Stimulated activated CD8-positive, alpha-beta memory T cell treated with anti-CD3 and anti-CD28 coated beads, Interleukin-12 subunit alpha, Interleukin-12 subunit beta, amount 100 ng/mL, for 24 hours (primary cell): ENCODE measurements around the gene LTBP1.
"Not testable (repeated sequence)": the region's sequence is repeated elsewhere in the genome, so short reads cannot be mapped to it uniquely, and the experiment has no call there.

Source experiments
- DNase-seq: peaks from one replicate; pipeline ENCODE4 v3.0.0-alpha.2; 2020; ENCODE audit errors: extremely low read depth

Gene LTBP1

GRCh38 chr2:33430856-33431255, 484.1 kb downstream of the LTBP1 start:
- DNase-seq, result no peak

- no peak for DNase-seq
Measured at GRCh38 chr2:33432871-33433270, 486.1 kb downstream of the LTBP1 start.

- DNase-seq, result no peak
Measured at GRCh38 chr2:33433279-33434235, 486.8 kb downstream of the LTBP1 start.

GRCh38 chr2:33435518-33435917, 488.8 kb downstream of the LTBP1 start:
- no peak for DNase-seq

GRCh38 chr2:33436083-33436482, 489.3 kb downstream of the LTBP1 start:
- no peak for DNase-seq

- no peak for DNase-seq
Measured at GRCh38 chr2:33437297-33437696, 490.5 kb downstream of the LTBP1 start.

- no peak for DNase-seq
Measured at GRCh38 chr2:33437815-33438214, 491.1 kb downstream of the LTBP1 start.

GRCh38 chr2:33441235-33441810, 494.6 kb downstream of the LTBP1 start:
- DNase-seq, result no peak

GRCh38 chr2:33442052-33442451, 495.3 kb downstream of the LTBP1 start:
- not testable (repeated sequence) for DNase-seq

GRCh38 chr2:33442528-33443079, 495.9 kb downstream of the LTBP1 start:
- no peak for DNase-seq

GRCh38 chr2:33443274-33443829, 496.6 kb downstream of the LTBP1 start:
- DNase-seq, result no peak

GRCh38 chr2:33444967-33445366, 498.2 kb downstream of the LTBP1 start:
- no peak for DNase-seq

GRCh38 chr2:33448220-33448899, 501.6 kb downstream of the LTBP1 start:
- DNase-seq, result no peak
